GM19328 (cell line): ENCODE results near the gene HSH2D.
"Not testable (repeated sequence)": the region's sequence is repeated elsewhere in the genome, so short reads cannot be mapped to it uniquely, and the experiment has no call there.

ENCODE experiments used
- ATAC-seq: cut with Tn5 transposase; IDR thresholded peaks from one replicate; pipeline ENCODE4 v1.9.1; 2021; ENCODE audit warnings: mild to moderate bottlenecking, moderate library complexity; ENCODE audit not compliant: unreplicated experiment

The HSH2D gene, protein sequence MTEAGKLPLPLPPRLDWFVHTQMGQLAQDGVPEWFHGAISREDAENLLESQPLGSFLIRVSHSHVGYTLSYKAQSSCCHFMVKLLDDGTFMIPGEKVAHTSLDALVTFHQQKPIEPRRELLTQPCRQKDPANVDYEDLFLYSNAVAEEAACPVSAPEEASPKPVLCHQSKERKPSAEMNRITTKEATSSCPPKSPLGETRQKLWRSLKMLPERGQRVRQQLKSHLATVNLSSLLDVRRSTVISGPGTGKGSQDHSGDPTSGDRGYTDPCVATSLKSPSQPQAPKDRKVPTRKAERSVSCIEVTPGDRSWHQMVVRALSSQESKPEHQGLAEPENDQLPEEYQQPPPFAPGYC

DNA sequence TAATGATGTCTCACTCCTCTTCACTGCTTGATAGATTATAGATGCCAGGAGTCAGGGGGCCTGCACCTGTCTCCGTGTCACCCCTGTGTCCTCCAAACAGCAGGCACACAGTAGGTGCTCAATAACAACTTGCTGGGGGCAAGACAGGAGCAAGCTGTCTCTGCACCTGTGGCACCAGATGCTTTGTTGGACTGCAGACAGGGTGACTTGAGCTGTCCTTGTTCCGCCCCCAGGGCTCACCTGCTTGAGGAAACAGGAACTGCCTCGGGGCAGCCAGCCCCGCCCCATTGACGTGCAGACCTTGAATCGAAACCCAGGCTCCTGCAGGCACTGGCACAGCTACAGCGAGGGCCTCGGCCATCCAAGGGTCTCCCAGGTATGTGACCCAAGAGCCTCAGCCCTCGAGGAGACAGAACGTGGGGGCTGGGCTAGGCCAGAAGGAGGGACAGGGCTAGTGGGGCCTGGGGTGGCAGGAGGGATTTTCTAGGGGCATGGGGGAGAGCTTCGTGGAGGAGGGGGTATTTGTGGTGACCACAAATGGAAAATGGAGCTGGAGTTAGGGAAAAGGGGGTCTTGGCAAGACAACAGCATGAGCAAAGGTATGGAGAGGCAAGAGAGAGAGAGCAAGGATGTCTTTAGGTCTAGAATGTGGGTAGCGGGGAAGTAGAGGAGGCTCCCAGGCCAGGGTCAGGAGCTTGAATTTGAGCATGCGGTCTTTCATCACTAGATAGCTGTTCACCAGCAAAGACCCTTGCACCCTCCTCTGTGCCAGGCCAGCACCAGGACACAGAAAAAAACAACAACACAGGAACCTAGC, at the start of gene HSH2D:
Gene HSH2D, plus strand, starts transcription at position 287 of the 817 bp plus-strand sequence. CDS start 5,066 bp downstream, outside the sequence.
- ATAC-seq, result no peak

DNA sequence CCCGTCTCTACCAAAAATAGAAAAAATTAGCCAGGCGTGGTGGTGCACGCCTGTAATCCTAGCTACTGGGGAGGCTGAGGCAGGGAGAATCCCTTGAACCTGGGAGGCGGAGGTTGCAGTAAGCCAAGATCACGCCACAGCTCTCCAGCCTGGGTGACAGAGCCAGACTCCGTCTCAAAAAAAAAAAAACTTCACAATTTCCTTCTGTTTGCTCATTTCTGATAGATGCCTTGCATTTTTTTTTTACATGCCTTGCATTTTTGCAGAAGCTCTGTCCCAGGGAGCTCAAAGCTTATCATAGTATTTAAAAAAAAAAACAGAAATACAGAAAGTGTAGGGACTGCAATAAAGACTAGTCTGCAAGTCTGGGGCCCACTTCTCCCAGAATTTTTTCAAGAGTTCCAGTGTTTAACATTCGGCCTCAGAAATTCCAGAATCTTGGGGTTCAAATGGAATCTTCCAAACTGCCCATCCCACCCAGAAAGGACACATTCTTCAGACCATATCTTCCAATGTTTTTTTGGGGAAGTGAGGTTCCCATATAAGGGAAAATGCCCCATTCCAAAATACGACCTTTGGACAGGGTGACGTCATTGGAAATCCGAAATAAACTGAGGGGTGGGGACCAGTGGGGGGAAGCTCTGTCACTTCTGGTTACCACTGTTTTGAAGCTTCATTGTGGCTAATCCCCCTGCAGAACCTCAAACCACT, 49.0 kb upstream of the HSH2D start:
- no peak for ATAC-seq

DNA sequence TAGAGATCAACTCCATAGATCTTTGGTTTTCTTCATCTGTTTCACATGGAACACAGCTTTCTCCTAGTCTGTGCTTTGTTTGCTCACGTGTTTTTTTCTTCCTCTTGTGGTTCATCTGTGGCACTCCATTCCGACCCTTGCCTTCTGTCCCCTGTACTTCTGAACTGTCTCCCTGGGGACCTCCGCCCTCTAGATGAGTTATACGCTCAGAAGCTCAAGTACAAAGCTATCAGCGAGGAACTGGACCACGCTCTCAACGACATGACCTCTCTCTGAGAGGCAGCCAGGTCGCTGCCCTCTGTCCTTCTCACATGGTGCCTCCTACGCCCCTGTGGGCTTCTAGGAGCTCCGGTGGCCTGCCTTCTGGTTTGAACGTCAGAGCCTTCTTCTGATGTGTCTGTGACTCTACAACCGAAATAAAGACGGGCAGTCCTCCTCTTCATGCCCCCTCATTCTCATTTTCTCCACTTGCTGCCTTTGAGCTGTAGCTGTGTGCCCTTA, 48.4 kb upstream of the HSH2D start:
- ATAC-seq, result no peak

DNA sequence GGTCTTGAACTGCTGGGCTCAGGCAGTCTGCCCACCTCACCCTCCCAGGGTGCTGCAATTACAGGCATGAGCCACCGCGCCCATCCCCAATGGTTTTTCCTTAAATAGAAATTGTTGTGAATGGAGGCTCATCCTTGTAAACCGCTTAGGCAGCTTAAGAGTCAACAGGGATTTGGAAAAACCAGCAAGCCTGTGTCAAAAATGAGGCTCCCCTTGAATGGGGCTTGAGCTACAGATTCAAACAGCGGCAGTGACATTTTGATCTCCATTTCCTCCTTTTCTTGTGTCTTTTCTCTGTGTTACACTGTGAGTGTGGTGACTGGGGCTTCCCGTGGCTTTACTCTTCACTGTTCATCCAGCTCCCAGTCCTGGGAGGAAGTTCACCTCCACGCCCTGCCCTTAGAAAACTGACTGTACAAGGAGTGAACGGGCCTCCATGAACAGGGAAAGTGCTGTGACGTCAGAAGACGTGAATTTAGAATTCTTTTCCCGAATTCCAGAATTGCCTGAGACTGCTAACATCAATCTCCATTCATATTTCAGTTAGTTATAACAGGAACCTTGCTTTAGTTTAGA, 47.1 kb upstream of the HSH2D start:
- no peak for ATAC-seq

DNA sequence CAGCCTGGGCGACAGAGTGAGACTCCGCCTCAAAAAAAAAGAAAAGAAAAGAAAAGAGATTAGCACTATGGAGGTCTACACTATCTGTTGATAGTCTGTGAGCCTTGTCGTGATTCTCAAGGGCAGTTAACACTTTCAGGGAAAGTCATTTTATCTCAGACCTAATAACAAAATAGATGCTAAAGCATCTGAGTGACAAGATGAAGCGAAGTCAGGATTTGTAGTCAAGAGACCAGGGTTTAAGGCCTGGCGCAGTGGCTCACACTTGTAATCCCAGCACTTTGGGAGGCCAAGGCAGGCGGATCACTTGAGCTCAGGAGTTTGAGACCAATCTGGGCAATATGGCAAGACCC, 45.1 kb upstream of the HSH2D start:
- no peak for ATAC-seq

DNA sequence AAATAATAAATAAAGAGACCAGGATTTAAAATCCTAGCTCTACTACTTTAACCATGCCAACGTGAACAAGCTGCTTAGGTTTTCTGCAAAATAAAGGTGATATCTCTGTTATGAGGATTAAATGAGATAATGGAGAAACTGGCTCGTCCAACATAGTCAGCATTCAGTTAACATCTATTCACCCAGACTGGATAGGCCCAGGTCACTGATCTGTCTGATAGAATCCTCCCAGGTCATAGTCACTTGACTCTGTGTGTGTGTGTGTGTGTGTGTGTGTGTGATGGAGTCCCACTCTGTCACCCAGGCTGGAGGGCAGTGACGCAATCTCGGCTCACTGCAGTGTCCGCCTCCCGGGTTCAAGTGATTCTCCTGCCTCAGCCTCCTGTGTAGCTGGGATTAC, 44.7 kb upstream of the HSH2D start:
- no peak for ATAC-seq

DNA sequence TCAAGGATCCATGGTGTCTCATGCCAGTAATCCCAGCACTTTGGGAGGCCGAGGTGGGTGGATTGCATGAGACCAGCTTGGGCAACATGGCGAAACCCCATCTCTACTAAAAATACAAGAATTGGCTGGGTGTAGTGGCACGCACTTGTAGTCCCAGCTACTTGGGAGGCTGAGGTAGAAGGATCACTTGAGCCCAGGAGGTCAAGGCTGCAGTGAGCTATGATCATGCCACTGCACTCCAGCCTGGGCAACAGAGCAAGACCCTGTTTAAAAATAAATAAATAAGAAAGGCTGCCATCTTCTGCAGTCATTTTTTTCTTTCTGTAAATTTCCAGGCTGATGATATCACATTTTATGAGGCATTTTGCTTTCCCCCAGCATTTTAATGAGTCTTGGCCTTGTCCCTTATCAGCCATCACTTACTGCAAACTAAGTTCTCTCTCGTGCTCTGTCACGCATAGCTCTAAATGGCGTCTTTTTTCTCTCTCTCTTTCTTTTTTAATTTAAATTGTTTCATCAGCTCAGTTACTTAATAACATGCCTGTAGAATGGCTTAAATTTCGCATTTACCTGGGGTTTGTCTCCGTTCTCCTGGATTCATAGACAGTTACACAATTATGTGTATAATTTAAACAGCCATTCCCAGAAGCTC, 44.0 kb upstream of the HSH2D start:
- not testable (repeated sequence) for ATAC-seq

DNA sequence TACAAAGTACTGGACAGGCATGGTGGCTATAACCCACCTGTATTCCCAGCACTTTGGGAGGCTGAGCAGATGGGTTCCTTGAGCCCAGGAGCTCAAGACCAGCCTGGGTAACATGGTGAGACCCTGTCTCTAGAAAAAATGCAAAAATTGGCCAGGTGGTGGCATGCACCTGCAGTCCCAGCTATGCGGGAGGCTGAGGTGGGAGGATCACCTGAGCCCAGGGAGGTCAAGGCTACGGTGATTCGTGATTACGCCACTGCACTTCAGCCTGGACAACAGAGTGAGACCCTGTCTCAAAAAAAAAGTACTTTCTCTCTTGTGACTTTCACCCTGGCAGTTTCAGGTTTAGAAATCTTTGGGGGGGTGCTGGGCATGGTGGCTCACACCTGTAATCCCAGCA, 43.0 kb upstream of the HSH2D start:
- ATAC-seq, result no peak

DNA sequence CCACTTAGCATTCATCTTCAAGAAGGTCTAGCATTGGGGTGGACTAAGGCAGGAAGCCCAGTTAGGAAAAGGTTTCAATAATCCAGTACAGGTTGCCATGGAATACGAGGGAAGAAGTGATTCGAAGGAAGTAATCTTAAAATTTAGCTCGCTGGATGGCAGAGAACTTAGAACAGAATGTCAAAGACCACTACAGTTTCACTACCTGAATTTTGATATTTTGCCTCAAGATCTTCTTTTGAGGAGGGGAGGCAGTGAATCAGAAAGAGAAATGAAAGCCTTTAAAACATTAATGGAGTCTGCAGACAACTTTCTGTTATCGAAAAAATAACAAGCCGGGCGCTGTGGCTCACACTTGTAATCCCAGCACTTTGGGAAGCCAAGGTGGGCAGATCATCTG, 38.8 kb upstream of the HSH2D start:
- ATAC-seq, result no peak

DNA sequence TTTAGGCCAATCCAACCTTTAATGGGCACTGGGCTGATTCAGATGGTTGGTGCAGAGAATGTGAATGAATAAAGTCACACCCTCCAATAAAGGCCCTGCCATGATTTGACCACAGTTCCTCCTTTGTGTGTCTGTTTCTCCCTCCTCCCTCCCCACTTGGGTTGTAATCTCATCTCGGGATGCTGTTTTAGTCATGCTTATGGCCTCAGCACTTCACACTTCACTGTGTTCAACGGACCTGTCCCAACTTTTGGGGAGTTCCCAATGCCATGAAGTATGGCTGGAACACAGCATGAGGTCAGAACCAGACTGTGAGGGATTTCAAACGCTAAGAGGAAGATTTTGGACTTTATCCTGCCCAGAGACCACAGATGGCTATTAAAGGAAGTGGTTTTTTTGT, 37.4 kb upstream of the HSH2D start:
- no peak for ATAC-seq

DNA sequence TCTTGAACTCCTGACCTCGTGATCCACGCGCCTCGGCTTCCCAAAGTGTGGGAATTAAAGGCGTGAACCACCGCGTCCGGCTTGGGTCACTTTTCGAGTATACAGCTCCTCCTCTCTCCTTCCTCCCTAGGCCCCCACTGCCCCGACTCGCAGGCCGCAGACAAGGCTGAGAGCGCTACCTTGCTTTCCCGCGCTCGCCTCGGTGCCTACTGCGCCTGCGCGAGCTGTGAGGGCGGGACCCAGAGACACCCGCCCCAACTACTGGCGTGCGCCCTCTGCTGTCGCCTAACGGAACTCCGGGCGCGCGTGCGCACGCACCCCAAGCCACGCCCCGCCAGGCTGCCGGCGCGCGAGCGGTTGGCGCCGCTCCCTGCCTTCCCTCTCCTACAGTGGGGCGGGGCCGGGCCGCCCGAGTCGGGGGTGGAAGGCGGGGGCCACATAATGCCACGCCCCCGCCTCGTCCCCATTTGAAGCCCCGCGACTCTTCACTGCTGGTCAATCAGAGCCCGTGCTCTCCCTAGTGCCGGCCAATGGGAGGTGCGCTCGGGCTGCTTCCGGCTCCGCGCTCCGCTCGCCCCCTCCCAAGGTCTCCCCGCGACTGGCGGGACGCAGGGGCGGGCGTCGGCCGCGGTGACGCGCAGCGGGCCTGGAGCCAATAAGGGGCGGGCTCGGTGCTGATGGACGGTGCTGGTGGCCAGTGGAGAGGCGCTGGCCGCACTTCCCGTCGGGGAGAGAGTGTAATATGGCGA, 32.2 kb upstream of the HSH2D start, which contains the start of gene RAB8A:
Gene RAB8A, plus strand, starts transcription at position 730 of the 749 bp plus-strand sequence. Its CDS starts 13 bp downstream, at position 743.
- peak; percentile 86 for ATAC-seq

DNA sequence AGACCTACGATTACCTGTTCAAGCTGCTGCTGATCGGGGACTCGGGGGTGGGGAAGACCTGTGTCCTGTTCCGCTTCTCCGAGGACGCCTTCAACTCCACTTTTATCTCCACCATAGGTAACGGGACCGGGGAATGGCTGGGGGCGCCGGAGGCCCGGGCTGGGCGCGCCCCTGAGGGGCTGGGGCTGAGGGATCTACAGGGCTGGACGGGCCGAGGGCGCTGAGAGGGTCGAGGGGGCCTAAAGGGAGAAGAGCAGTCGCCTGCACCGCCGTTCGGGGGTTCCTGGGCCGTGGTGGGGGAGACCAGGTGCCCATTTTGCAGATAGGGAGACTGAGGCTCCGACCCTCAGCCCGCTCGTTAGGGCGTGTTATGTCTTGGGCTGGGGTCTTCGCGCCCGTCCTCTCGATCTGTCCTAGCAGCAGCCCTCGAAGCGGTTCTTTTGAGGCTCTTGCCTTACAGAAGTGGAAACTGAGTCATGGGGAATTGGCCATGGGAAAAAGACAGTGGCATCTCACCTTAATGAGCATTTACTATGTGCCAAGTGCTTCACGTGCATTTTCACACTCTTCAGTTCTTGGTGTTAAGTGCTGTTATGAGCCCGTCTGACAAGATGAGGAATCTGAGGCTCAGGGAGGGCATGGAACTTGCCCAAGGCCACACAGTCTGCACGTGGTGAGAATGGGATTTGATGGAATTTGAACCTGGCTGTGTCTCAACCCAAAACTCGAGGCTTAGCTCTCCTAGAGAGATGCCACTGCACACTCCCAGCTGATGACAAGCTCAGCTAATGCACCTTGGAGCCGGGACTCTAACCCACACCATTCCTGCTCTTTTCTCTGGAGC, 31.4 kb upstream of the HSH2D start:
- peak; percentile 1 for ATAC-seq

DNA sequence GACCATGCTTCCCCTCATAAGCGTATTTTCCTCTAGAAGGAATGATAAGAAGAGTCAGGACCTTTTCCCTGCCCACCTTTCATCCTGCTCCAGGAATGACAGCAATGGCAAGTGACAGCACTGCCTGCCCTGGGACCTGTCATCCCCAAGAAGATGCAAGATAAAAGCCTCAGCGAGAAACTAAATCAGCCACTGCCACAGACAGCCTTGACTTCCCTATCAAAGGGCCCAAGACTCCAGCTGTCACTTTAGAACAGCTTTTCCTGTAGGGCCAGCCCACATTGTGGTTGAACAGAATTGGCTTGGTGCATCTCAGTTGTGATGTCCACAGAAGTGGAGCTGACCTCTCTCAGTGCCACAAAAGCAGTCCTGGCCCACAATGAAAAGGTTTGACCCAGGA, 30.7 kb upstream of the HSH2D start:
- no peak for ATAC-seq

DNA sequence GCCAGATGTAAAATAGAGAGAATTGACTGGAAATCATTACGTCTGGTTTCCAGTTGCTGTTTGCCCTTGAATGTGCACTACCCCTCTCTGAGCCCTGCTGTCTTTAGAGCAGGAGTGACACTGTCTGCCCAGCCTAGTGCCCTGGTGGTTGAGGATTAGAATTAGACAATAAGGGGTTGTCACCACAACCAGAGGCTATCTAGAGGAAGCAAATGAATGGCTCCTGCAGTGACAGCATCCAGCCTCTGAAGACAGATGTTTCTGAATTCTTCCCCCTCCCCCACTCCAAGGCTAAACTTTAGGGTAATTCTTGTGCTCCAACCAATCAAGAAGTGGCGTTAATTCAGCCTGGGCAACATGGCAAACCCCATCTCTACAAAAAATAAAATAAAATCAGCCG, 29.8 kb upstream of the HSH2D start:
- no peak for ATAC-seq

DNA sequence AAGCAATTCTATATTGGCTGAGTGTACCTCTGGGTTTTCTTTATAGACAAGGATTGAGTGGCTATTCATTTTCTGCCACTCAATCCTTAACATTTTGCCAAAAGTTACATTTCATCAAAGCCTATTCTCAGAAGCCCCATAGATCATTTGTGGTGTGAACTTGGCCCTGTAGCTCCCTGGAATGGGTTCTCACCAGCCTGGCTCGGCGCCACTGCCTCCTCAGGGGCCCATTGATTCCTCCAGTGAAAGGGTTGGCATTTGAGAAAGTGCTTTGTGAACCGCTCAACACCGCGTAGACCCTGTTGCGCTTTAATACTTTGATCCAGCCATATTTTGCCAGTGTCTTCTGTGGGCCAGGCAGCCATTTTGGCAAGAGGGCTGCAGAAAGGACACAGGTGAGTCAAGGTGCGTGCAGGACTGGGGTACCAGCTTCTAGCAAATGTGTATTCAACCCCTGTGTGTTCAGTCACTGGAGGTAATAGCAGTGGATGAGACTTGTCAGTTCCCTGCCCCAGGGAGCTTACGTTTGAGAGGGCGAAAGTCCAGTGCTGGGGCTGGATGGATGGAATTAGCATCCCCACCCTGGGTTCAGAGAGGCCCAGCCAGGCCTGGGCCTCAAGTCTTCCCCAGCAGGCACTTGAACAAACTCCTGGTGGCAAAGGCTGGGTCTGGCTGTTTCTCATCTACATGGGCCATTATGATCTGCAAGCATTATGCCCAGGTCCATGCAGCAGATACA, 28.0 kb upstream of the HSH2D start:
- ATAC-seq, result no peak

DNA sequence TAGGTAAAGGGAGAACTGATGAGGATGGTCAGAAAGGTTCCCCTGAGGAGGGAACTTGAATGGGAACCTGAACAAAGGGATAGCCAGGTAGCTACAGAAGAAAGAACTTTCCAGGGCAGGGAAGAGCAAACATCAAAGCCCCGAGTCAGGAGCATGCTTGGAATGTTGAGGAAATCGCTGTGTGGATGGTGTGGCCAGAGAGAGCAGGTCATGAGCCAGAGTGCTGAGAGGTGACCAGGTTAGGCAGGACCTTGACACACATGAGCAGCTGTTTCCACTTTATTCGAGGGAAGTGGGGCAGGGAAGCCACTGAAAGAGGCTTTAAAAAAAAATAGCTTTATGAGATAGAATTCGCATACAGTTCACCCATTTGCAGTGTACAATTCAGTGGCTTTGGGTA, 27.4 kb upstream of the HSH2D start:
- ATAC-seq, result no peak

DNA sequence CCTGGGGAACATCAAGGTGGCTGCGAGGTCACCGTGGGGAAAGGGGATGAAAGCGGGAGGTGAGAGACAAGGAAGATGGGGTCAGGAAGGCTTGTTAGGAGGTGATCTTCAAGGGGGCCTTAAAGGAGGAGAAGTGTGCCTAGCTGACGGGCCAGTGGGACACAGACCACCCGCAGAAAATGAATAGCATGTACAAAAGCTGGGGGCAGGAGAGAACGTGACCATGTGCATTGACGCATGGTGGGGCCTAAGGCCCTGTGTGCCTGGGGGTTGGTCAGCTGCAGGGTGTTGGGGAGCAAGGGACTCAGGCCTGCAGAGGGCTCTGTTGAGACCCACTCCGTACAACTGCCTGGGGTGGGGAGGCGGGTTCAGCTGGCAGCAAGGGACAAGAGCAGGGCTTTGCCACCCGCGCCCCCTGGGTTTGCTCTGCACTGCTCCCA, 25.9 kb upstream of the HSH2D start:
- ATAC-seq, result no peak

DNA sequence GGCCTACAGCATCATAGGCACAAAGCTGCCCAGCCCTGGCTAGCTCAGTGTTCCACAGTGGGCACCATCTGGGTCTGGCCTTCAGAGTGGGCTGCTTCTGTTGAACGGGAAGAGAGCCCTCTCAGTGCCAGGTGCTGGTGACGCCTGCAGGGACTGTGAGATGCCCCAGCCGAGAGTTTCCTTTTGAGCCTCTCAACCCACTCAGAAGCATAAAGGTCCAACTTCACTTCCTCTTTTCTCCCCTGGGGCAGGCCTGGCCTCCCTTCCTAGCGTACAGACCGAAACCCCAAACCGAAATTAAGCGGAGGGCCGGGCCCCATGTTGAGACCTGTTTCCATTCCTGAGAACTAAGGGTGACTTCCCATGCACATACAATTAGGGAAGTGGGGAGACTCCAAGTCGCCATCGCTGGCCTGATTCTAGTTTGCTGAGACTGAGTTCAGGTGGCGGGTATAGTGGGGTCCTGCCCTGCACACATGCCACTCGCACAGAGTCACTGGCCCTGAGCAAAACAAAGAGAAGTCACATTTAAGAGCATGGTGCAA, 24.9 kb upstream of the HSH2D start:
- ATAC-seq, result peak; percentile 68
